ENCODE data around the gene RBBP8NL.

GRCh38 chr20:62386383-62387218, 40.7 kb downstream of the RBBP8NL start, which contains the start of gene RPS21:
- TF ChIP-seq TCF4 (CRISPR knock-in tag; IDR thresholded peaks at IDR 0.05; ENCODE audit: borderline replicate concordance) (no peak), CSRNP3 (CRISPR knock-in tag; IDR thresholded peaks at IDR 0.05) (no peak), ZC3H10 (CRISPR knock-in tag; IDR thresholded peaks at IDR 0.05) (no peak), ZNF8 (CRISPR knock-in tag; IDR thresholded peaks at IDR 0.05) (no peak), ZFP3 (CRISPR knock-in tag; IDR thresholded peaks at IDR 0.05) (no peak)
- TF ChIP-seq, protein P1, sequence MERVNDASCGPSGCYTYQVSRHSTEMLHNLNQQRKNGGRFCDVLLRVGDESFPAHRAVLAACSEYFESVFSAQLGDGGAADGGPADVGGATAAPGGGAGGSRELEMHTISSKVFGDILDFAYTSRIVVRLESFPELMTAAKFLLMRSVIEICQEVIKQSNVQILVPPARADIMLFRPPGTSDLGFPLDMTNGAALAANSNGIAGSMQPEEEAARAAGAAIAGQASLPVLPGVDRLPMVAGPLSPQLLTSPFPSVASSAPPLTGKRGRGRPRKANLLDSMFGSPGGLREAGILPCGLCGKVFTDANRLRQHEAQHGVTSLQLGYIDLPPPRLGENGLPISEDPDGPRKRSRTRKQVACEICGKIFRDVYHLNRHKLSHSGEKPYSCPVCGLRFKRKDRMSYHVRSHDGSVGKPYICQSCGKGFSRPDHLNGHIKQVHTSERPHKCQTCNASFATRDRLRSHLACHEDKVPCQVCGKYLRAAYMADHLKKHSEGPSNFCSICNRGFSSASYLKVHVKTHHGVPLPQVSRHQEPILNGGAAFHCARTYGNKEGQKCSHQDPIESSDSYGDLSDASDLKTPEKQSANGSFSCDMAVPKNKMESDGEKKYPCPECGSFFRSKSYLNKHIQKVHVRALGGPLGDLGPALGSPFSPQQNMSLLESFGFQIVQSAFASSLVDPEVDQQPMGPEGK (CRISPR knock-in tag; IDR thresholded peaks at IDR 0.05; ENCODE audit: borderline replicate concordance), result no peak

Measured in SK-N-SH treated with all-trans-retinoic acid at 6 μM for 48 hours (cell line).